Esophagus muscularis mucosa (tissue), 4 donors: ENCODE data around the gene PAK4. TPM values are rescaled to one million over a fixed set of nuclear protein-coding genes. Genes with fewer than 3 reads are reported as not detected.

Experiments used
- DNase-seq: peaks from one replicate; pipeline ENCODE4 v3.0.0-alpha.2; 2017; ENCODE audit errors: extremely low spot score
- H3K27ac ChIP-seq, 4 donors: fragments of 200-600 bp; sonication (generic); replicated peaks in 1 of 4; 1 replicate in 3 of 4; 2 replicates in 1 of 4; pipeline ENCODE4 v1.5.1; 2016 to 2019; ENCODE audit warnings: mild to moderate bottlenecking in 1 of 4
- H3K27me3 ChIP-seq, 4 donors: fragments of 200-600 bp; sonication (generic); one replicate each; pipeline versions ENCODE4 v1.5.1 to v1.6.0; 2016 to 2019
- H3K36me3 ChIP-seq, 4 donors: fragments of 200-600 bp; sonication (generic); one replicate each; pipeline ENCODE4 v1.5.1; 2016 to 2019
- H3K4me1 ChIP-seq, 4 donors: fragments of 200-600 bp; sonication (generic); one replicate each; pipeline ENCODE4 v1.5.1; 2016 to 2019
- H3K4me3 ChIP-seq, 4 donors: fragments of 200-600 bp; sonication (generic); 1 replicate in 2 of 4; 2 replicates in 2 of 4; pipeline ENCODE4 v1.5.1; 2016 to 2019; ENCODE audit warnings: mild to moderate bottlenecking in 4 of 4, moderate library complexity in 1 of 4
- H3K9me3 ChIP-seq, 4 donors: fragments of 200-600 bp; sonication (generic); 1 replicate in 3 of 4; 2 replicates in 1 of 4; pipeline ENCODE4 v1.5.1; 2016 to 2019
- EP300 ChIP-seq: sonication (generic); formaldehyde crosslinking; IDR thresholded peaks from one replicate; pipeline ENCODE4 v1.6.1; 2017; ENCODE audit warnings: antibody characterized with exemption
- POLR2A ChIP-seq: fragments of 450-650 bp; IDR thresholded peaks from one replicate; pipeline ENCODE4 v1.6.1; 2017; ENCODE audit warnings: antibody characterized with exemption, moderate library complexity, mild to moderate bottlenecking, low read depth
- POLR2AphosphoS5 ChIP-seq, 2 donors: sonication (generic); formaldehyde crosslinking; IDR thresholded peaks; one replicate each; pipeline ENCODE4 v1.6.1; 2017; ENCODE audit warnings: antibody characterized with exemption in 2 of 2
- WGBS: methylation state at CpG from one replicate; pipeline ENCODE4 v1.1.5; 2018; 5-methylcytosine and 5-hydroxymethylcytosine counted together
- intact Hi-C: fragments of 100-400 bp; cut with DNase I; formaldehyde crosslinking; loops from one replicate; pipeline ENCODE4 v1.15.1; 2023
- total RNA-seq, 4 donors: library from RNA; depleted of rRNA; stranded (reverse); fragments of >200 nt; gene quantifications; one replicate each; pipeline versions ENCODE4 v1.1.0 to v1.2.1, GENCODE V29; 2016
- TF ChIP-seq, protein P1 (sequence below), 3 experiments: fragments of 200-600 bp in 2 of 3; fragments of 450-650 bp in 1 of 3; sonication (generic) in 2 of 3; IDR thresholded peaks; one replicate each; pipeline ENCODE4 v1.5.1; 2017 to 2019; ENCODE audit warnings: antibody characterized with exemption in 3 of 3, mild to moderate bottlenecking in 2 of 3, moderate library complexity in 1 of 3

PAK4 gene
- total RNA-seq, 4 donors from 2014 or later = 8.3 to 18.4 (median 11.0) TPM

DNA sequence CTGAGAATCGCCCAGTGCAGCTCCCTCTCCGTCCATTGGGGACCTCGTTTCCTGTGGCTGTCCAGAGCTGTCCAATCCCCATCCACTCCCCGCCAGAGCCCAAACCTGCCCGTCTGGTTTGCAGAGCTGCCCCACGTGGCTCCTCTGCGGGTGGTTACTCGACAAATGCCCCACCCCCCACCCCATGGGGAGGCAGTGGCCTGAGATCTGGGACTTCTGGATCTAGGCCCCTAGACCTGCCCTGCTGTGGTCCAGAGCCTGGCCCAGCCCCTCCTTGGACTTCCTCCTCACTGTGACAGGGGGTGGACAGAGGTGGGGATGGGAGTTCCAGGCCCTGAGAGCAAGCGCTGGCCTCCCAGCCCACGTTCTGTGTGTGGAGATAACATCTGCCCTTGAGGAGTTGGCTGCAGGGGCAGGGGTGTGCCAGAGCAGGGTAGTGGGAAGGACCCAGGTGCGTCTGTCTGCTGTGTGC, 29.1 kb downstream of the PAK4 start:
- intact Hi-C loops = no loop called here
- no peak for DNase-seq
- H3K27ac ChIP-seq = no peak overlapping the region
- no peaks in the 10 kb centered on the region for H3K9me3 ChIP-seq
- H3K27me3 ChIP-seq = no peaks in the 10 kb centered on the region
- H3K4me3 ChIP-seq = no peak overlapping the region
- 76% methylated on average over 3 of the region's 11 CpGs for WGBS
- H3K4me1 ChIP-seq = peaks cover 28 to 57% (median 56%) of the 10 kb centered on the region in 4 donors
- TF ChIP-seq, protein P1, sequence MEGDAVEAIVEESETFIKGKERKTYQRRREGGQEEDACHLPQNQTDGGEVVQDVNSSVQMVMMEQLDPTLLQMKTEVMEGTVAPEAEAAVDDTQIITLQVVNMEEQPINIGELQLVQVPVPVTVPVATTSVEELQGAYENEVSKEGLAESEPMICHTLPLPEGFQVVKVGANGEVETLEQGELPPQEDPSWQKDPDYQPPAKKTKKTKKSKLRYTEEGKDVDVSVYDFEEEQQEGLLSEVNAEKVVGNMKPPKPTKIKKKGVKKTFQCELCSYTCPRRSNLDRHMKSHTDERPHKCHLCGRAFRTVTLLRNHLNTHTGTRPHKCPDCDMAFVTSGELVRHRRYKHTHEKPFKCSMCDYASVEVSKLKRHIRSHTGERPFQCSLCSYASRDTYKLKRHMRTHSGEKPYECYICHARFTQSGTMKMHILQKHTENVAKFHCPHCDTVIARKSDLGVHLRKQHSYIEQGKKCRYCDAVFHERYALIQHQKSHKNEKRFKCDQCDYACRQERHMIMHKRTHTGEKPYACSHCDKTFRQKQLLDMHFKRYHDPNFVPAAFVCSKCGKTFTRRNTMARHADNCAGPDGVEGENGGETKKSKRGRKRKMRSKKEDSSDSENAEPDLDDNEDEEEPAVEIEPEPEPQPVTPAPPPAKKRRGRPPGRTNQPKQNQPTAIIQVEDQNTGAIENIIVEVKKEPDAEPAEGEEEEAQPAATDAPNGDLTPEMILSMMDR (IDR thresholded peaks at IDR 0.05) = no peak
- TF ChIP-seq POLR2A (no peak), POLR2AphosphoS5 (IDR thresholded peaks at IDR 0.05) (no peak), EP300 (no peak)
- H3K36me3 ChIP-seq = no peaks in the 10 kb centered on the region

DNA sequence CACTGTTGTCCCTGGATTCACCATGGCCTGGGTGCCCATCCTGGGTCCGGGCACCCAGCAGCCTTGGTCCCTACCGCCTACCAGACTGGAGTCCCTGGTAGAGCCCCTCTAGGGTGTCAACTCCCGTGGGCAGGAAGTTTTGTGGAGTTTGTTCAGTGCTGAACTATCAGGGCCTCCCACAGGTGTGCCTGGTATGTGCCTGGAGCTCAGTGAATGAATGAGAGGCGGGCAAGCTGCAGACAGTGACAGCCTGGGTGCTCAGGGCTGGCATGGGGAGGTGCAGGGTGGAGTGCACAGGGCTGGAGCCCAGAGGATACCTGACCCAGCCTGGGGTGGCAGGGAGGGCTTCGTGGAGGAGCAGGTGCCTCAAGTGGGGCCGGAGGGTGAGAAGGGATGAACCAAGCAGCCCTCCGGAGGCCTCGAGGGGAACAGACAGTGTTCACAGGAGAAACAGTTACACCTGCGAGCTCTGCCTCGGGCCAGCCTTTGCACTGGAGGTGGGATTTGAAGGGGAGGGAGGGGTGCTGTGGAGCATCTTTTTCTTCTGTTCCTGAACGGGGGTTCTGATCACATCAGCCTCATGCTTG, 29.6 kb downstream of the PAK4 start:
- Histone ChIP-seq H3K27me3 (no peaks in the 10 kb centered on the region), H3K4me3 (no peak overlapping the region), H3K27ac (no peak overlapping the region), H3K36me3 (no peaks in the 10 kb centered on the region), H3K4me1 (peaks cover 30 to 62% (median 62%) of the 10 kb centered on the region in 4 donors), H3K9me3 (no peaks in the 10 kb centered on the region)
- no peak for DNase-seq
- intact Hi-C loops = no loop called here
- no peak for TF ChIP-seq EP300
- TF ChIP-seq, protein P1 (IDR thresholded peaks at IDR 0.05) = no peak
- TF ChIP-seq POLR2A = no peak
- no peak for TF ChIP-seq POLR2AphosphoS5 (IDR thresholded peaks at IDR 0.05)
- WGBS = 82% methylated on average over 9 of the region's 11 CpGs

DNA sequence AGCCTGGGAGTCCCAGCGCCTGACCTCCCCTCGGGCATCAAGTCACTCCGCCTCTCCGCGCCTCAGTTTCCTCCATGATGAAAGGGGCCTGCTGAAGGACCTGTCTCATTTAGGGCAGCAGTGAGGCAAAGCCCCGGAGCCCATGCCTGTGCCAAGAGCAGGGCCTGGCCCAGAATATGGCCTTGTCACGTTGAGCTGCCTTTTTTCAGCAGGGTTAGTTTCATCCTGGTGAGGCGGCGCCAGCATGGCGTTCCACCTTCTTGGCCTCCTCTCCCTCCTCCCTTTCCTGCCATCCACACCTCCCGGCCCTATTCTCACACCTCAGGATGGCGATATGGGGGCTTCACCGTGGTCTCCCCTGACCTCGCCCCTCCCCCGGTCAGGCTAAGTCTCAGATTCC, 30.2 kb downstream of the PAK4 start:
- intact Hi-C loops = no loop called here
- Histone ChIP-seq H3K36me3 (no peaks in the 10 kb centered on the region), H3K27me3 (no peaks in the 10 kb centered on the region), H3K4me3 (peak overlapping the region in 1 of 4 donors; percentile 3), H3K9me3 (no peaks in the 10 kb centered on the region), H3K4me1 (peaks cover 33 to 68% (median 67%) of the 10 kb centered on the region in 4 donors), H3K27ac (no peak overlapping the region)
- WGBS = 82% methylated on average over 15 of the region's 15 CpGs
- TF ChIP-seq, protein P1 (IDR thresholded peaks at IDR 0.05) = no peak
- TF ChIP-seq POLR2A = no peak
- no peak for TF ChIP-seq POLR2AphosphoS5 (IDR thresholded peaks at IDR 0.05)
- TF ChIP-seq EP300 = no peak
- DNase-seq = no peak

DNA sequence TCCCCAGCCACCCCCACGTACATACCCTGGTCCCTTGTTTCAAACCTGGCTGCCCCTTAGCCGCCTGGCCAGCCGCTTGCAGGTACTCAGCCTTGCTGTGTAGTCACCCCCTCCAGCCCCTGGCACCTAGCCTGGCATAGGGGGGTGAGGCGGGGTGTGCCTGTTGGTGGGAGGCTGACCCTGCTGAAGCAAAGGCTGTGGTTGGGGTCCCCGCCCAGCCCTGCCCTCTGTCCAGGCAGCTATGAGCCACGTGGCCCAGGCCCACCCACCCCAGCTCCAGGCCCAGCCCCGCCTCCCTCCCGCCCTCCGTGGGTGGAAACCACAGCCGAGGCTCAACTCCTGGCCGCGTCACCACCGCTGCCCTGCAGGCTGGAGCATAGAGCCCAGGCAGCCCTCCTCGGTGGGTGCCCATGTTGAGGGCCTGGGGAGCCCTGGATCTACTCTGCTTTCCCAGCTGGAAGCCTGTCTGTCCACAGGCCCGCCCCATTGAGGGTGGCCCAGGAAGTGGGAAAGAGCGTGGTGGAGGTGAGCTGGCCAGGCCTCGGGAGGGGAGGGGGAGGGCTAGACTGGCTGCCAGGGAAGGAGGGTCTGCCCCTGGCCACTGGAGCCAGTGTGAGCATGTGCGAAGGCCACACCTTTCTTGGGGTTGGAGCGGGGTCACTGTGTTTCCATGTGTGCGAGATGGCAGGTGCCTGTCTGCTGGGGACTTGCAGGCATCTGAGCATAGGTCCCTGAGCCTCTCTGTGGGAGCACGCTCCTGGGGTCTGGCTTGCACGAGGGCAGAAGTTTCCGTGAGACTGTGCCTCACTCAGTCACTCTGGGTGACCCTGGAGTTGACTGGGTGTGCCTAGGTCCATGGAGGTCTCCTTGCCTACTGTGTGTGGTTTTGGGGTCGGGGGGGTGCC, 31.0 kb downstream of the PAK4 start:
- Histone ChIP-seq H3K4me3 (peak overlapping the region in 1 of 4 donors; percentile 3), H3K9me3 (no peaks in the 10 kb centered on the region), H3K4me1 (peaks cover 39 to 76% (median 72%) of the 10 kb centered on the region in 4 donors), H3K36me3 (no peaks in the 10 kb centered on the region), H3K27me3 (no peaks in the 10 kb centered on the region), H3K27ac (peak overlapping the region in 1 of 4 donors; percentile 36)
- no peak for TF ChIP-seq POLR2AphosphoS5 (IDR thresholded peaks at IDR 0.05)
- WGBS = 75% methylated on average over 8 of the region's 24 CpGs
- no peak for DNase-seq
- intact Hi-C loops = no loop called here

DNA sequence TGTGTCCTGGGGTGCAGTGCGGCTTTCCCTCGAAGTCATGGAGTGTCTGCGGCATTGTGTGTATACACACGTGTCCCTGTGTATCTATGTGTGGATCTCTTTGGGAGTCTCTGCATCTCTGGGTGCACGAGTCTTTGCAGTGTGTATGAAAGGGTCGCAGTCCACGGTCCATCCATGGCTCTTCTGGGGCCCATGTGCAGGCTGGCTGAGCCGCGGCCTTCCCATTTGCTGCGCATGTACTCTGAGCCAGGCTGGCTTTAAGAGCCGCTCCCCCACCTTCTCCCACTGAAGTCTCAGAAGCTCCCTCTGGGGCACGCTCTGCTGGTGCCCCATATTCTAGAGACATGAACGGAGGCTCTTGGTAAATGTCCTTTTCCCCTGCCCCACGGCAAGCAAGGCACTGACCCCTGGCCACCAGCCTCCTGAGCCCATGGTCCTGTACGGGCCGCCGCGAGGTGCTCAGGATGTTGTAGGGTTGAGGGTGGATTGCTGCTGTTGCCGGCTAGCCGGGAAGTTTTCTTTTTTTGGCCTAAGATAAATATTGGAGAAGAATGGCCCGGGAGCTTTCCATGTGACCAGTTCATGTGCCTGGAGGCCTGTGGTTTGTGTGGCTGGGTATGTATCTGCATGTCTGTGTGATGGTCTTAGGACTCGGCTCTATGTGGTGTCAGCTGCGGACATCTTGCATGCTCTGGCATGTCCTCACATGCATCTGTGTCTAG, 31.9 kb downstream of the PAK4 start:
- intact Hi-C loops = no loop called here
- no peaks in the 10 kb centered on the region for H3K27me3 ChIP-seq
- H3K4me1 ChIP-seq = peaks cover 39 to 80% (median 74%) of the 10 kb centered on the region in 4 donors

More for the DNA sequence above, 31.9 kb downstream of the PAK4 start:
- peak overlapping the region in 2 of 4 donors; percentile 3 to 12 for H3K4me3 ChIP-seq
- 63% methylated on average over 14 of the region's 23 CpGs for WGBS
- no peaks in the 10 kb centered on the region for H3K36me3 ChIP-seq
- no peak for DNase-seq
- TF ChIP-seq EP300 (no peak), POLR2A (no peak), POLR2AphosphoS5 (IDR thresholded peaks at IDR 0.05) (no peak)
- TF ChIP-seq, protein P1 (IDR thresholded peaks at IDR 0.05) = no peak
- no peaks in the 10 kb centered on the region for H3K9me3 ChIP-seq
- no peak overlapping the region for H3K27ac ChIP-seq
